HL-60 (cell line): Measurements from ENCODE around the gene DDX42.

Source experiments
- DNase-seq, 2 experiments: peaks; one replicate each; pipeline ENCODE4 v3.0.0-alpha.2; 2010 to 2020; ENCODE audit warnings: low read depth in 1 of 2, low spot score in 1 of 2
- H3K27ac ChIP-seq: fragments of 250-450 bp; sonication (Bioruptor Pico); replicated peaks from 2 replicates; pipeline ENCODE4 v1.5.1; 2020; ENCODE audit warnings: mild to moderate bottlenecking, moderate library complexity
- H3K27me3 ChIP-seq: fragments of 250-450 bp; sonication (Bioruptor Pico); 2 replicates; pipeline ENCODE4 v1.5.1; 2021; ENCODE audit warnings: mild to moderate bottlenecking, moderate library complexity; ENCODE audit not compliant: insufficient read depth, poor library complexity, severe bottlenecking
- H3K4me3 ChIP-seq: replicated peaks from 2 replicates; pipeline ENCODE4 v1.5.1; 2011; ENCODE audit warnings: mild to moderate bottlenecking, control low read depth, low read length; ENCODE audit not compliant: insufficient read depth
- CTCF ChIP-seq: IDR thresholded peaks from one replicate; pipeline ENCODE4 v1.5.1; 2011; ENCODE audit warnings: low read length, control low read depth, inconsistent platforms; ENCODE audit not compliant: insufficient read depth
- GABPA ChIP-seq: IDR thresholded peaks from 2 replicates; pipeline ENCODE4 v1.6.1; 2012; ENCODE audit warnings: low read depth
- POLR2AphosphoS5 ChIP-seq: IDR thresholded peaks from 2 replicates; pipeline ENCODE4 v1.6.1; 2012; ENCODE audit warnings: low read depth
- REST ChIP-seq: IDR thresholded peaks from 2 replicates; pipeline ENCODE4 v1.6.1; 2012; ENCODE audit warnings: low read depth; ENCODE audit not compliant: insufficient replicate concordance
- SPI1 ChIP-seq: IDR thresholded peaks from 2 replicates; pipeline ENCODE4 v1.6.1; 2012; ENCODE audit warnings: low read depth, mild to moderate bottlenecking, borderline replicate concordance

Gene DDX42

GRCh38 chr17:63800783-63801182, 26.8 kb downstream of the DDX42 start:
- Histone ChIP-seq H3K27me3 (no peaks in the 10 kb centered on the region), H3K27ac (no peak overlapping the region), H3K4me3 (no peak overlapping the region)
- DNase-seq: no peak
- no peak for TF ChIP-seq SPI1
- no peak for TF ChIP-seq CTCF
- TF ChIP-seq GABPA: no peak
- TF ChIP-seq REST: no peak
- TF ChIP-seq POLR2AphosphoS5: no peak

- Histone ChIP-seq H3K27ac (no peak overlapping the region), H3K4me3 (no peak overlapping the region), H3K27me3 (no peaks in the 10 kb centered on the region)
- no peak for TF ChIP-seq GABPA
- TF ChIP-seq CTCF: no peak
- no peak for TF ChIP-seq SPI1
- TF ChIP-seq POLR2AphosphoS5: no peak
- TF ChIP-seq REST: no peak
- DNase-seq: no peak
Measured at GRCh38 chr17:63804328-63804727, 30.4 kb downstream of the DDX42 start.

- Histone ChIP-seq H3K27me3 (no peaks in the 10 kb centered on the region), H3K27ac (no peak overlapping the region), H3K4me3 (no peak overlapping the region)
- no peak for DNase-seq
- no peak for TF ChIP-seq CTCF
- TF ChIP-seq REST: no peak
- TF ChIP-seq GABPA: no peak
- no peak for TF ChIP-seq POLR2AphosphoS5
- TF ChIP-seq SPI1: no peak
Measured at GRCh38 chr17:63805591-63805990, 31.6 kb downstream of the DDX42 start.
